Adrenal gland (tissue), 12 donors: ENCODE data around the gene AUH. TPM values are rescaled to one million over a fixed set of nuclear protein-coding genes. Genes with fewer than 3 reads are reported as not detected.

ENCODE experiments used
- DNase-seq, 7 donors: peaks; one replicate each; pipeline ENCODE4 v3.0.0-alpha.2; 2019 to 2020
- H3K27ac ChIP-seq, 5 donors: fragments of 200-600 bp; sonication (generic) in 4 of 5; 1 replicate in 3 of 5; 2 replicates in 2 of 5; pipeline versions ENCODE4 v1.5.1 to v1.8.0; 2016 to 2020; ENCODE audit warnings: mild to moderate bottlenecking in 1 of 5
- H3K27me3 ChIP-seq: fragments of 200-600 bp; 2 replicates; pipeline ENCODE4 v1.8.0; 2021
- H3K36me3 ChIP-seq, 2 donors: fragments of 200-600 bp; replicated peaks in 1 of 2; 1 replicate in 1 of 2; 2 replicates in 1 of 2; pipeline versions ENCODE4 v1.5.1 to v1.8.0; 2018 to 2022
- H3K4me1 ChIP-seq, 2 donors: fragments of 200-600 bp; replicated peaks in 1 of 2; 1 replicate in 1 of 2; 2 replicates in 1 of 2; pipeline versions ENCODE4 v1.5.1 to v1.8.0; 2018 to 2021
- H3K4me3 ChIP-seq, 4 donors: fragments of 200-600 bp; sonication (generic) in 3 of 4; one replicate each; pipeline ENCODE4 v1.5.1; 2016 to 2018
- H3K9me3 ChIP-seq, 3 donors: fragments of 200-600 bp; sonication (generic) in 1 of 3; replicated peaks in 1 of 3; 1 replicate in 2 of 3; 2 replicates in 1 of 3; pipeline versions ENCODE4 v1.5.1 to v1.8.0; 2016 to 2021
- CTCF ChIP-seq, 6 experiments: fragments of 450-650 bp in 4 of 6; fragments of 200-600 bp in 2 of 6; sonication (generic) in 1 of 6; IDR thresholded peaks; 1 replicate in 5 of 6; 2 replicates in 1 of 6; pipeline versions ENCODE4 v1.5.1 to v1.8.0; 2016 to 2021; ENCODE audit warnings: antibody characterized with exemption in 6 of 6, mild to moderate bottlenecking in 2 of 6, moderate library complexity in 1 of 6
- POLR2A ChIP-seq, 2 donors: fragments of 450-650 bp; IDR thresholded peaks; one replicate each; pipeline ENCODE4 v1.6.1; 2017; ENCODE audit warnings: antibody characterized with exemption in 2 of 2, mild to moderate bottlenecking in 2 of 2, moderate library complexity in 1 of 2
- WGBS, 4 donors: extraction: QIAGEN DNeasy Blood & Tissue Kit in 2 of 4; methylation state at CpG; one replicate each; pipeline versions ENCODE4 v1.1.5 to v1.1.7; 2013 to 2017; 5-methylcytosine and 5-hydroxymethylcytosine counted together
- intact Hi-C, 2 donors: fragments of 100-400 bp; cut with DNase I; formaldehyde crosslinking; loops; one replicate each; pipeline versions ENCODE4 v1.14.1 to v1.15.0; 2022 to 2023
- polyA plus RNA-seq, 3 donors: library from polyadenylated mRNA; stranded (reverse); fragments of 200-250 nt in 2 of 3; fragments of 350-450 nt in 1 of 3; fragmentation: Illumina TruSeq in 1 of 3; extraction: RNeasy Lipid Tissue Mini Kit (QIAGEN cat#74804) in 1 of 3; gene quantifications; one replicate each; pipeline ENCODE4 v1.2.3, GENCODE V29; 2013 to 2014
- total RNA-seq, 9 donors: library from RNA; depleted of rRNA in 4 of 9; stranded (reverse); fragments of >200 nt in 4 of 9; fragments of 120-200 nt in 1 of 9; fragmentation: NEBNext Ultra II Directional in 1 of 9; extraction: Animal tissue kit (Norgen Biotek cat#: 25700) in 1 of 9; gene quantifications; one replicate each; pipeline versions ENCODE4 v1.1.0 to v1.2.4, GENCODE V29; 2013 to 2023
- donor health status: healthy with polysubstance abuse.
- donor health status: Bipolar disorder and iron deficiency.
- donor health status: DM: yes; HTN: yes; CAD: no.
- donor health status: DM: no; HTN: no; CAD: no.
- donor health status: DM: no; HTN: no; CAD: no.
- donor health status: DM: yes; HTN: yes; CAD: no.

Gene AUH
- total and polyA plus RNA-seq, 12 donors, result 41.9 to 158 (median 71.7) TPM

- H3K27me3 ChIP-seq, result no peaks in the 10 kb centered on the region
- WGBS, 4 donors, result 1 to 4% (median 2%) methylated on average over 35 to 52 of the region's 52 CpGs
- H3K4me3 ChIP-seq, result peak overlapping the region in 2 of 4 donors; percentile 17 to 49
- peak; percentile 85 to 96 (median 93) for DNase-seq
- no peaks in the 10 kb centered on the region for H3K9me3 ChIP-seq
- peak overlapping the region; percentile 99 to 100 (median 100) for H3K27ac ChIP-seq
- intact Hi-C loops, result no loop called here
- no peaks in the 10 kb centered on the region for H3K36me3 ChIP-seq
- TF ChIP-seq POLR2A (IDR thresholded peaks at IDR 0.05), result peak; percentile 84 to 89
- TF ChIP-seq CTCF (IDR thresholded peaks at IDR 0.05), result no peak
- H3K4me1 ChIP-seq, result peaks cover 53 to 62% of the 10 kb centered on the region in 2 donors
Measured at GRCh38 chr9:91193658-91194391, 167.9 kb downstream of the AUH start.

GRCh38 chr9:91193087-91193657 is 168.5 kb downstream of the AUH start:
- Histone ChIP-seq H3K4me1 (peaks cover 46 to 56% of the 10 kb centered on the region in 2 donors), H3K4me3 (peak overlapping the region in 2 of 4 donors; percentile 17 to 49), H3K27me3 (no peaks in the 10 kb centered on the region), H3K27ac (peak overlapping the region; percentile 99 to 100 (median 100)), H3K36me3 (no peaks in the 10 kb centered on the region), H3K9me3 (no peaks in the 10 kb centered on the region)
- WGBS, 4 donors, result 1% methylated on average over 29 to 38 of the region's 38 CpGs
- TF ChIP-seq CTCF (IDR thresholded peaks at IDR 0.05), result peak in 3 of 6 experiments; percentile 6 to 42 (median 37)
- peak; percentile 31 to 92 for TF ChIP-seq POLR2A (IDR thresholded peaks at IDR 0.05)
- intact Hi-C loops, result no loop called here
- peak; percentile 88 to 97 (median 95) for DNase-seq

DNA sequence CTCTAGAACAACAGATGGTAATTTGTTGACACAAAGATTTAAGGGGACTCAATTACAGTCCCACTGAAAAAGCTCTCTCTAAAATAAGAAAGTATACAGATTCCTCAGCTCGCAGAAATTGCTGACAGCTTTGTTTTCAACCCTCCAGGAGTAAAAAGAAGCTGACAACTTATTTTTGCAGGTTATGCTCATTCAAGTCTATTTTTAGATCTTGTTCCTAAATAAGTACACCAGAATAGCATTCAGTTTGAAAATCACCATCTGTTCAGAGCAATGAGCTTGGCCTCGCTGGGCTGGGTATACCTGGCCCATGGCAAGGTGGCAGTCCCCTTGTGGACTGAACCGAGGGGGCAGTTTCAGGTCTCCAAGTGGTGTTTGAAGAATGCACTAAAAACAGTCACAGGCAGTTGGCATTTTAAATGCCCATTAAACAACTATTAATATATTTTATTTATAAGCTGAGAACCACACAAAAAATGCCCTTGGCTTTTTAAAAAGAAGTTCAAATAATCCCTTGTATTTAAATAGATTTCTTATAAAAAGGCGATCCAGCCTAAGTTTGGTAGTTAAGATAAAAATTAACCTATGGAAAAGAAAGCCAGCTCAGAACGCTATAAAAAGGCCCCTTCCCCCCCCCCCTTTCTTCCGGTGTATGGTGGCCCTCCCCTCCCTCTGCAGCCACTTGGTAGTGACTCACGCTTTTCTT is 169.2 kb downstream of the AUH start:
- H3K27me3 ChIP-seq, result no peaks in the 10 kb centered on the region
- TF ChIP-seq CTCF (IDR thresholded peaks at IDR 0.05) (no peak), POLR2A (IDR thresholded peaks at IDR 0.05) (no peak)
- 19 to 29% (median 25%) methylated on average over 7 of the region's 7 CpGs for WGBS, 4 donors
- intact Hi-C loops, result no loop called here
- peak overlapping the region in 1 of 4 donors; percentile 12 for H3K4me3 ChIP-seq
- peaks cover 44 to 49% of the 10 kb centered on the region in 2 donors for H3K4me1 ChIP-seq
- peak in 1 of 7 donors; percentile 61 for DNase-seq
- no peaks in the 10 kb centered on the region for H3K9me3 ChIP-seq
- H3K36me3 ChIP-seq, result no peaks in the 10 kb centered on the region
- H3K27ac ChIP-seq, result peak overlapping the region; percentile 99 to 100 (median 100)
